MCF 10A (cell line): ENCODE data around the gene STEAP1B. TPM values are rescaled to one million over a fixed set of nuclear protein-coding genes. Genes with fewer than 3 reads are reported as not detected.
A peak's percentile ranks its signal among the peaks of the same experiment; 100 is the strongest.

Experiments used
- BruUV-seq: library from RNA; stranded (reverse); fragments of 400-500 nt; replicated peaks from 2 replicates; lab custom pipeline; 2021; lab: Mats Ljungman, UMichigan
- CTCF ChIA-PET: fragments of 300-600 bp; sonication (Branson Sonifier 250); formaldehyde crosslinking; extraction: SDS; loops from one replicate; lab custom pipeline; 2021; ENCODE audit warnings: antibody characterized with exemption, inconsistent platforms; lab: Yijun Ruan, JAX
- POLR2A ChIA-PET: fragments of 300-600, 350-650 bp; sonication (Branson Sonifier 250); formaldehyde crosslinking; extraction: SDS; loops from one replicate; lab custom pipeline; 2020; ENCODE audit warnings: antibody characterized with exemption, inconsistent platforms; lab: Yijun Ruan, JAX
- DNase-seq: peaks from one replicate; pipeline ENCODE4 v3.0.0-alpha.2; 2018; ENCODE audit not compliant: unreplicated experiment
- H3K27ac Mint-ChIP-seq: one replicate; pipeline ENCODE4 v1.8.0; 2022; ENCODE audit warnings: mild to moderate bottlenecking, low read depth, mixed read lengths; ENCODE audit not compliant: unreplicated experiment
- H3K27me3 Mint-ChIP-seq: one replicate; pipeline ENCODE4 v1.8.0; 2022; ENCODE audit warnings: mixed read lengths; ENCODE audit not compliant: insufficient read depth, unreplicated experiment
- H3K36me3 Mint-ChIP-seq: one replicate; pipeline ENCODE4 v1.8.0; 2022; ENCODE audit warnings: mild to moderate bottlenecking, moderate library complexity, mixed read lengths; ENCODE audit not compliant: insufficient read depth, unreplicated experiment
- H3K4me1 Mint-ChIP-seq: one replicate; pipeline ENCODE4 v1.8.0; 2022; ENCODE audit warnings: mixed read lengths; ENCODE audit not compliant: insufficient read depth, unreplicated experiment
- H3K4me3 Mint-ChIP-seq: one replicate; pipeline ENCODE4 v1.8.0; 2022; ENCODE audit warnings: mild to moderate bottlenecking, moderate library complexity, mixed read lengths; ENCODE audit not compliant: unreplicated experiment
- H3K9me3 Mint-ChIP-seq: one replicate; pipeline ENCODE4 v1.8.0; 2022; ENCODE audit warnings: mixed read lengths; ENCODE audit not compliant: unreplicated experiment
- CTCF ChIP-seq: fragments of 200-600 bp; IDR thresholded peaks from one replicate; pipeline ENCODE4 v1.8.0; 2022; ENCODE audit warnings: antibody characterized with exemption, mild to moderate bottlenecking; ENCODE audit not compliant: unreplicated experiment
- intact Hi-C: fragments of 100-400 bp; cut with micrococcal nuclease; formaldehyde crosslinking; loops from 2 replicates; pipeline ENCODE4 v1.14.1; 2022
- total RNA-seq: library from RNA; stranded (reverse); gene quantifications from 2 replicates; pipeline ENCODE4 v1.2.3, GENCODE V29; 2022

STEAP1B gene
- total RNA-seq, 1 experiment from 2014 or later = not detected

- H3K9me3 Mint-ChIP-seq = no peaks in the 10 kb centered on the region
- H3K36me3 Mint-ChIP-seq = no peaks in the 10 kb centered on the region
- TF ChIP-seq CTCF = no peak
- ChIA-PET POLR2A (interaction anchor here (0.7 kb wide), 1 partner anchor 22 kb away, joined by 3 read pairs; no protein-coding TSS in a partner anchor), CTCF (interaction anchor here (0.6 to 0.7 kb wide), 2 partner anchors 57 to 62 kb away, joined by 3 to 4 read pairs; no protein-coding TSS in a partner anchor)
- no peaks in the 10 kb centered on the region for H3K4me1 Mint-ChIP-seq
- peak overlapping the region; percentile 57 for H3K27ac Mint-ChIP-seq
- no peak for DNase-seq
- no peaks in the 10 kb centered on the region for H3K27me3 Mint-ChIP-seq
- no TSS peak for BruUV-seq
- H3K4me3 Mint-ChIP-seq = no peak overlapping the region
- intact Hi-C loops = no loop called here
Measured at GRCh38 chr7:22393913-22394729, 105.9 kb downstream of the STEAP1B start.

GRCh38 chr7:22390516-22390915 lies 109.5 kb downstream of the STEAP1B start:
- H3K4me1 Mint-ChIP-seq = peaks cover 8% of the 10 kb centered on the region
- H3K36me3 Mint-ChIP-seq = no peaks in the 10 kb centered on the region
- no peak for DNase-seq
- H3K4me3 Mint-ChIP-seq = no peak overlapping the region
- POLR2A ChIA-PET = interaction anchor here (0.6 to 0.8 kb wide), 2 partner anchors 8 to 38 kb away, joined by 3 to 4 read pairs; no protein-coding TSS in a partner anchor
- no peaks in the 10 kb centered on the region for H3K9me3 Mint-ChIP-seq
- no peak for TF ChIP-seq CTCF
- intact Hi-C loops = no loop called here
- BruUV-seq = no TSS peak
- H3K27me3 Mint-ChIP-seq = no peaks in the 10 kb centered on the region
- no peak overlapping the region for H3K27ac Mint-ChIP-seq
- CTCF ChIA-PET = interaction anchor here (0.8 kb wide), 1 partner anchor 8 kb away, joined by 5 read pairs; no protein-coding TSS in a partner anchor

GRCh38 chr7:22389892-22390291 lies 110.1 kb downstream of the STEAP1B start:
- no peaks in the 10 kb centered on the region for H3K9me3 Mint-ChIP-seq
- H3K36me3 Mint-ChIP-seq = no peaks in the 10 kb centered on the region
- no peak overlapping the region for H3K4me3 Mint-ChIP-seq
- ChIA-PET POLR2A (interaction anchor here (0.8 kb wide), 1 partner anchor 7 kb away, joined by 3 read pairs; no protein-coding TSS in a partner anchor), CTCF (interaction anchor here (0.7 kb wide), 1 partner anchor 62 kb away, joined by 3 read pairs; no protein-coding TSS in a partner anchor)
- H3K27ac Mint-ChIP-seq = no peak overlapping the region
- intact Hi-C loops = no loop called here
- H3K4me1 Mint-ChIP-seq = peaks cover 8% of the 10 kb centered on the region
- DNase-seq = no peak
- BruUV-seq = no TSS peak
- TF ChIP-seq CTCF = no peak
- H3K27me3 Mint-ChIP-seq = no peaks in the 10 kb centered on the region

GRCh38 chr7:22387583-22387982 lies 112.4 kb downstream of the STEAP1B start:
- no TSS peak for BruUV-seq
- ChIA-PET POLR2A (interaction anchor here (1.5 kb wide), 1 partner anchor 25 kb away, joined by 4 read pairs; no protein-coding TSS in a partner anchor), CTCF (no interaction called here)
- Mint-ChIP-seq H3K36me3 (no peaks in the 10 kb centered on the region), H3K4me1 (peaks cover 8% of the 10 kb centered on the region), H3K27ac (no peak overlapping the region), H3K4me3 (no peak overlapping the region), H3K27me3 (no peaks in the 10 kb centered on the region), H3K9me3 (no peaks in the 10 kb centered on the region)
- TF ChIP-seq CTCF = no peak
- intact Hi-C loops = no loop called here
- DNase-seq = no peak
